Measurements from ENCODE around the gene TTBK1.

TTBK1 gene

GRCh38 chr6:43283905-43284304, 40.6 kb downstream of the TTBK1 start:
- no peak for DNase-seq (ENCODE audit: low read depth)
- H3K4me3 ChIP-seq (ENCODE audit: low read depth, low read length): no peak overlapping the region
- no peak for TF ChIP-seq CTCF (IDR thresholded peaks at IDR 0.05; ENCODE audit: low read depth, low read length, missing control alignments)
- in situ Hi-C loops (cut with HindIII; ENCODE audit: low sequenced_read_pairs): no loop called here

GRCh38 chr6:43284991-43285781, 41.9 kb downstream of the TTBK1 start:
- DNase-seq (ENCODE audit: low read depth): no peak
- no peak for TF ChIP-seq CTCF (IDR thresholded peaks at IDR 0.05; ENCODE audit: low read depth, low read length, missing control alignments)
- H3K4me3 ChIP-seq (ENCODE audit: low read depth, low read length): no peak overlapping the region
- in situ Hi-C loops (cut with HindIII; ENCODE audit: low sequenced_read_pairs): no loop called here

DNA sequence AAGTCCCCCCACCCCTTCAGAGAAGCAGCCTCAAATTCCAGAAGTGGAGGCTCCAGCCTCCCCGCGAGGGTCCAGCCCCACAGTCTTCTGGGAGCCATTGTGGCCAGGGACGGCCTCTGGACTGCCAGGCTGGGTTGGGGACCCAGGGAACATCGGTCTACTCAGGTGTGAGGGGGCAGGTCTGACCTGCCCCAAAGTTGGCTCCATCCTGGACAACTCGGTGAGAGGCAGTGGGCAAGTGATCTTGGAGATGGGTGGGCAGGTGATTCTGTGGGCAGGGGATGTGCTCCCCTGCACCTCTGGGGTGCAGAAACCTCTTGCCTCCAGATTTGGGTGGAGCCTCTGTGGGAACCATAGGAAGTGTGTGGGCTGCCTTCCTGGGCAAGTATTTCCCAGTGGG, 42.6 kb downstream of the TTBK1 start:
- no peak for TF ChIP-seq CTCF (IDR thresholded peaks at IDR 0.05; ENCODE audit: low read depth, low read length, missing control alignments)
- H3K4me3 ChIP-seq (ENCODE audit: low read depth, low read length): no peak overlapping the region
- in situ Hi-C loops (cut with HindIII; ENCODE audit: low sequenced_read_pairs): no loop called here
- no peak for DNase-seq (ENCODE audit: low read depth)

DNA sequence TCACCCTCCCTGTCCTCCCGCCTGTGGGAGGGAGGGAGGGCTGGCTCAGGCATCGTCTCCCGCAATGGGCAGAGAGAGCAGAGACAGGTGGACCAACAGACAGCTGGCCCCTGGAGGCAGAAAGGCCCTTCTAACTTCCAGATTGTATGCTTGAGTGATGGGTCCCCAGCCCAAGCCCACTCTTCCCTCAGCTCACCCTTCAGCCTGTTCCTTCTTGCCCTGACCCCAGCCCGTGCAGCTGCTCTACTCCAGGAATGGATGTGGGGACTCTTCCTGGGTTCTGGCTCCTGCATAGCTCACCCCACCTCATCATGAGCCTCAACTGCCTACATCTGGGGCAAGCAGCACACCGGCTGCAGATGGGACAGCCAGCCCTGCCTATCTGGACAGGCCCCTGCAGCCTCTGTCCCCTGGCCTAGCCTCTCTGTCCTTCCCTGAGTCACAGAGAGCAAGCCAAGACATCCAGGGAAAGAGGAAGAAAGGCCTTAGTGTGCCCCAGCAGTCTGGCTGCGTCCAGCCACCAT, 43.2 kb downstream of the TTBK1 start:
- no peak overlapping the region for H3K4me3 ChIP-seq (ENCODE audit: low read depth, low read length)
- TF ChIP-seq CTCF (IDR thresholded peaks at IDR 0.05; ENCODE audit: low read depth, low read length, missing control alignments): no peak
- DNase-seq (ENCODE audit: low read depth): no peak
- in situ Hi-C loops (cut with HindIII; ENCODE audit: low sequenced_read_pairs): no loop called here

DNA sequence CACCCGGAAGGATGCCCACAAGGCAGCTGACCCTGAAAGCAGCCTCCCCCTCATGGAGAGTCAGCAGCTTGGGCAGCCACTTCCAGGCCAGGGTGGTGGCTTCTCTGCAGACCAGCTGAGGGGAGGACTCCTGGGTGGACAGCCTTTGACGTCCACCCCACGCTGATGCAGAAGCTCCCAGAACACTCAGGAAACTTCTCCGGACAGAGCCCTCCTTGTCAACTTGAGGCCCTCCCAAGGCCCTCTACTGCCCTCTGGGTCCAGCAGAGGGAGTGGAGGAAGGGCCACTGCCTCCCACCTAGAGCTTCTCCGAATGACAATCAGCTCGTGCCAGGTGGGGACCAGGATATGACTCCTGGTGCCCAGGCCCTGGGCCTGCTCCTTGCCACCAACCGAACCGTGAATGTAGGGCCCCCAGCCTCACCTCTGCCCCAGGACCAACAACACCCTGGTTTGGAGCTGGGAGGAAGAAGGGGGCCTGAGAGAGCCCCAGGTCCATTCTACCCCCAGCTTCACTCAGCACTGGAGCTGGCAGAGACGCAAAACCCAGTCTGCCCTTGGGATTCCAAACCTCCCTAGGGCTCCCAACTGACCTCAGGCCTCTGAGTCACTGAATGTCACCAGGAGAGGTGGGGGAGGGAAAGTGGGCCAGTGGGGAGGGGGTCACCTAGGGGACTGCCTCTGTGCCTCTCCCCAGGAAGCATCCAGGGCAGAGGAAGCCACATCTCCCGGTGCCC, 43.9 kb downstream of the TTBK1 start:
- DNase-seq (ENCODE audit: low read depth): no peak
- H3K4me3 ChIP-seq (ENCODE audit: low read depth, low read length): no peak overlapping the region
- in situ Hi-C loops (cut with HindIII; ENCODE audit: low sequenced_read_pairs): no loop called here
- TF ChIP-seq CTCF (IDR thresholded peaks at IDR 0.05; ENCODE audit: low read depth, low read length, missing control alignments): peak; percentile 31

DNA sequence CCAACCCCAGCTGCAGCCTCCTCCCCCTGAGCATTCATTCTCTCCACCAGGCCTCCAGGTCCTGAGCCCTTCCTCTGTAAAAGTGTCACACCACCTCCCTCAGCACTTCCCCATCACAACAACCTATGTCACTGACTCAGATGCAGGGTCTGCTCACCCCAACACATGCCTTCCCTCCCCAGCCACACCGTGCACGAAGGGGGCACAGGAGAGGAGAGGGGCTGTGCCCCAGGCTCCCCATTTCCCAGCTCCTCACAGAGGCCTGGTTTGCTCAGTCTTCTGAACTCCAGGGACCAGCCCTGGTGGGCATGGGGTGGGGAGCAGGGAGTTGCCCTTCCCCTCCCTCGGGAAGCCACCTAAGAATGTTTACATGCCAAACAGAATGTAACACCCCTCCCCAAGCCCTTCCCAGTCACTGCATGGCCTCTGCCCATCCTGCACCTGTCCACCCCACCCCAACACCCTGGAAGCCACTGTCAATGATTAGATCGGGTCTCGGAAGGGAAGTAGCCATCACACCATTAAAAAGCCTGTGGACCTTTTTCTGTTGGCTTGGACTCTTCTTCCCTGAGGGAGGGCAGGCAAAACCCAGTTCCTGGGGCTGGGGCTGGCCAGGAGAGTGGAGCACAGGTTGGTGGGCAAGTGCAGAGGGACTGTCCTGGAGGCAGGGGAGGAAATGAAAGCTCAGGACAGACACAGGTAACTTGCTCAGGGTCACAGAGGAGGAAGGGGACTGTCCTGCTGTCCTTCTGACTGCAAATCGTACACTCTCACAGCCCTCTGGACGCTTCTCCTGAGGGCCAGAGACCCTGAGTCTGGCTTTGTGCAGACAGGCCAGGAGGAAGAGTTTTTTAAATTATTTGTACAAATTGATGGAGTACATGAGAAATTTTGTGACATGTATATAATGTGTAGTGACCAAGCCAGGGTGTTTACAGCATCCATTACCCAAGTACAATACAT, 44.7 kb downstream of the TTBK1 start:
- in situ Hi-C loops (cut with HindIII; ENCODE audit: low sequenced_read_pairs): no loop called here
- DNase-seq (ENCODE audit: low read depth): no peak
- TF ChIP-seq CTCF (IDR thresholded peaks at IDR 0.05; ENCODE audit: low read depth, low read length, missing control alignments): no peak
- H3K4me3 ChIP-seq (ENCODE audit: low read depth, low read length): no peak overlapping the region
